Spleen (tissue), 11 donors: ENCODE measurements around the gene NPAS2. TPM values are rescaled to one million over a fixed set of nuclear protein-coding genes. Genes with fewer than 3 reads are reported as not detected.

Source experiments
- DNase-seq: peaks from one replicate; pipeline ENCODE4 v3.0.0-alpha.2; 2020
- H3K27ac ChIP-seq, 8 donors: fragments of 200-600 bp; sonication (generic) in 7 of 8; 1 replicate in 4 of 8; 2 replicates in 4 of 8; pipeline versions ENCODE4 v1.5.0 to v1.8.0; 2016 to 2021; ENCODE audit warnings: inconsistent platforms in 4 of 8, mild to moderate bottlenecking in 4 of 8, moderate library complexity in 1 of 8
- H3K27me3 ChIP-seq, 7 donors: fragments of 200-600 bp; sonication (generic) in 6 of 7; replicated peaks in 1 of 7; 1 replicate in 4 of 7; 2 replicates in 3 of 7; pipeline versions ENCODE4 v1.5.0 to v1.8.0; 2016 to 2021; ENCODE audit warnings: inconsistent platforms in 3 of 7, mild to moderate bottlenecking in 1 of 7
- H3K36me3 ChIP-seq, 6 donors: fragments of 200-600 bp; sonication (generic) in 5 of 6; 1 replicate in 4 of 6; 2 replicates in 2 of 6; pipeline versions ENCODE4 v1.5.0 to v1.8.0; 2016 to 2021; ENCODE audit warnings: inconsistent platforms in 2 of 6
- H3K4me1 ChIP-seq, 6 donors: fragments of 200-600 bp; sonication (generic) in 5 of 6; 1 replicate in 3 of 6; 2 replicates in 3 of 6; pipeline versions ENCODE4 v1.5.0 to v1.8.0; 2016 to 2021; ENCODE audit warnings: inconsistent platforms in 3 of 6
- H3K4me3 ChIP-seq, 8 donors: fragments of 200-600 bp; sonication (generic) in 7 of 8; 1 replicate in 4 of 8; 2 replicates in 4 of 8; pipeline versions ENCODE4 v1.5.0 to v1.8.0; 2016 to 2021; ENCODE audit warnings: inconsistent platforms in 4 of 8, mild to moderate bottlenecking in 4 of 8, moderate library complexity in 2 of 8
- H3K9me3 ChIP-seq, 8 donors: fragments of 200-600 bp; sonication (generic) in 7 of 8; 1 replicate in 4 of 8; 2 replicates in 4 of 8; pipeline versions ENCODE4 v1.5.0 to v1.8.0; 2016 to 2021; ENCODE audit warnings: inconsistent platforms in 4 of 8
- CTCF ChIP-seq, 11 experiments: fragments of 200-600 bp in 7 of 11; fragments of 450-650 bp in 4 of 11; sonication (generic) in 4 of 11; IDR thresholded peaks in 8 of 11; conservative IDR thresholded peaks in 3 of 11; 1 replicate in 7 of 11; 2 replicates in 4 of 11; pipeline versions ENCODE4 v1.4.0 to v1.8.0; 2016 to 2021; ENCODE audit warnings: antibody characterized with exemption in 11 of 11, inconsistent platforms in 4 of 11, mild to moderate bottlenecking in 1 of 11
- POLR2A ChIP-seq, 3 donors: fragments of 450-650 bp; IDR thresholded peaks; one replicate each; pipeline ENCODE4 v1.5.1; 2017; ENCODE audit warnings: antibody characterized with exemption in 3 of 3, mild to moderate bottlenecking in 1 of 3
- POLR2AphosphoS5 ChIP-seq, 3 donors: sonication (generic); formaldehyde crosslinking; IDR thresholded peaks; one replicate each; pipeline ENCODE4 v1.5.1; 2017; ENCODE audit warnings: antibody characterized with exemption in 3 of 3
- WGBS, 5 donors: extraction: QIAGEN DNeasy Blood & Tissue Kit in 3 of 5; methylation state at CpG; one replicate each; pipeline versions ENCODE4 v1.1.5 to v1.1.7; 2013 to 2018; 5-methylcytosine and 5-hydroxymethylcytosine counted together
- intact Hi-C: fragments of 100-400 bp; cut with DNase I; formaldehyde crosslinking; loops from one replicate; pipeline ENCODE4 v1.15.0; 2023; ENCODE audit warnings: low total_unique reads
- polyA plus RNA-seq, 3 donors: library from polyadenylated mRNA; stranded (reverse); fragments of 200-250 nt; gene quantifications; one replicate each; pipeline ENCODE4 v1.2.1, GENCODE V29; 2013
- total RNA-seq, 7 donors: library from RNA; depleted of rRNA in 3 of 7; stranded (reverse); fragments of >200 nt in 3 of 7; fragmentation: NEBNext Ultra II Directional in 4 of 7; extraction: Animal tissue kit (Norgen Biotek cat#: 25700) in 4 of 7; gene quantifications; one replicate each; pipeline versions ENCODE4 v1.1.0 to v1.2.1, GENCODE V29; 2016 to 2021
- donor health status: healthy with polysubstance abuse.
- donor health status: DM: no; HTN: no; CAD: no; lungs with moderate emphysema.
- donor health status: DM: no; HTN: no; CAD: no.
- donor health status: Bipolar disorder and iron deficiency.
- donor health status: healthy.
- donor health status: DM: no; HTN: no; CAD: no.
- donor health status: DM: yes; HTN: yes; CAD: no.

NPAS2 gene
- total and polyA plus RNA-seq, 10 donors: 2.4 to 24.1 (median 8.4) TPM

GRCh38 chr2:100978582-100979191 lies 158.7 kb downstream of the NPAS2 start:
- Histone ChIP-seq H3K36me3 (peaks cover 0 to 46% (median 0%) of the 10 kb centered on the region in 6 donors), H3K9me3 (no peaks in the 10 kb centered on the region), H3K4me3 (no peak overlapping the region), H3K27me3 (no peaks in the 10 kb centered on the region), H3K27ac (no peak overlapping the region), H3K4me1 (peaks cover 0 to 4% (median 0%) of the 10 kb centered on the region in 6 donors)
- TF ChIP-seq CTCF (IDR thresholded peaks at IDR 0.05 in 8 of 11, conservative IDR thresholded peaks at IDR 0.05 in 3 of 11): no peak
- no peak for TF ChIP-seq POLR2A (IDR thresholded peaks at IDR 0.05)
- WGBS, 5 donors: 74 to 81% (median 76%) methylated on average over 16 of the region's 16 CpGs
- intact Hi-C loops: no loop called here
- no peak for DNase-seq

- H3K4me1 ChIP-seq: peaks cover 0 to 4% (median 2%) of the 10 kb centered on the region in 6 donors
- WGBS, 5 donors: 89 to 95% (median 92%) methylated on average over 12 of the region's 12 CpGs
- intact Hi-C loops: no loop called here
- H3K27me3 ChIP-seq: no peaks in the 10 kb centered on the region
- no peaks in the 10 kb centered on the region for H3K9me3 ChIP-seq
- H3K4me3 ChIP-seq: no peak overlapping the region
- H3K27ac ChIP-seq: no peak overlapping the region
- TF ChIP-seq CTCF (IDR thresholded peaks at IDR 0.05 in 8 of 11, conservative IDR thresholded peaks at IDR 0.05 in 3 of 11): no peak
- TF ChIP-seq POLR2A (IDR thresholded peaks at IDR 0.05): no peak
- TF ChIP-seq POLR2AphosphoS5 (IDR thresholded peaks at IDR 0.05): no peak
- H3K36me3 ChIP-seq: peaks cover 0 to 33% (median 0%) of the 10 kb centered on the region in 6 donors
- DNase-seq: no peak
Measured at GRCh38 chr2:100980046-100980445, 160.1 kb downstream of the NPAS2 start.

- Histone ChIP-seq H3K4me3 (no peak overlapping the region), H3K4me1 (peaks cover 0 to 4% (median 2%) of the 10 kb centered on the region in 6 donors), H3K27me3 (no peaks in the 10 kb centered on the region), H3K9me3 (no peaks in the 10 kb centered on the region), H3K36me3 (peaks cover 0 to 25% (median 0%) of the 10 kb centered on the region in 6 donors), H3K27ac (no peak overlapping the region)
- intact Hi-C loops: no loop called here
- DNase-seq: no peak
- WGBS, 5 donors: 68 to 79% (median 72%) methylated on average over 2 of the region's 2 CpGs
- TF ChIP-seq CTCF (IDR thresholded peaks at IDR 0.05 in 8 of 11, conservative IDR thresholded peaks at IDR 0.05 in 3 of 11) (no peak), POLR2A (IDR thresholded peaks at IDR 0.05) (no peak), POLR2AphosphoS5 (IDR thresholded peaks at IDR 0.05) (no peak)
Measured at GRCh38 chr2:100981011-100981410, 161.1 kb downstream of the NPAS2 start.

GRCh38 chr2:100982431-100982861 lies 162.5 kb downstream of the NPAS2 start:
- H3K4me3 ChIP-seq: no peak overlapping the region
- peaks cover 0 to 16% (median 0%) of the 10 kb centered on the region in 6 donors for H3K36me3 ChIP-seq
- no peaks in the 10 kb centered on the region for H3K9me3 ChIP-seq
- no peak for DNase-seq
- TF ChIP-seq POLR2A (IDR thresholded peaks at IDR 0.05): no peak
- peaks cover 0 to 4% (median 0%) of the 10 kb centered on the region in 6 donors for H3K4me1 ChIP-seq
- WGBS, 5 donors: 78 to 94% (median 85%) methylated on average over 6 to 8 of the region's 8 CpGs
- H3K27ac ChIP-seq: no peak overlapping the region
- H3K27me3 ChIP-seq: no peaks in the 10 kb centered on the region
- intact Hi-C loops: no loop called here
